ENCODE measurements around the gene GPC6.

GRCh38 chr13:93199856-93200255 lies 26.8 kb upstream of the GPC6 start:
- TF ChIP-seq, protein P1, sequence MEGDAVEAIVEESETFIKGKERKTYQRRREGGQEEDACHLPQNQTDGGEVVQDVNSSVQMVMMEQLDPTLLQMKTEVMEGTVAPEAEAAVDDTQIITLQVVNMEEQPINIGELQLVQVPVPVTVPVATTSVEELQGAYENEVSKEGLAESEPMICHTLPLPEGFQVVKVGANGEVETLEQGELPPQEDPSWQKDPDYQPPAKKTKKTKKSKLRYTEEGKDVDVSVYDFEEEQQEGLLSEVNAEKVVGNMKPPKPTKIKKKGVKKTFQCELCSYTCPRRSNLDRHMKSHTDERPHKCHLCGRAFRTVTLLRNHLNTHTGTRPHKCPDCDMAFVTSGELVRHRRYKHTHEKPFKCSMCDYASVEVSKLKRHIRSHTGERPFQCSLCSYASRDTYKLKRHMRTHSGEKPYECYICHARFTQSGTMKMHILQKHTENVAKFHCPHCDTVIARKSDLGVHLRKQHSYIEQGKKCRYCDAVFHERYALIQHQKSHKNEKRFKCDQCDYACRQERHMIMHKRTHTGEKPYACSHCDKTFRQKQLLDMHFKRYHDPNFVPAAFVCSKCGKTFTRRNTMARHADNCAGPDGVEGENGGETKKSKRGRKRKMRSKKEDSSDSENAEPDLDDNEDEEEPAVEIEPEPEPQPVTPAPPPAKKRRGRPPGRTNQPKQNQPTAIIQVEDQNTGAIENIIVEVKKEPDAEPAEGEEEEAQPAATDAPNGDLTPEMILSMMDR (IDR thresholded peaks at IDR 0.05; ENCODE audit: poor library complexity), result no peak
- no peak for TF ChIP-seq EZH2phosphoT487 (IDR thresholded peaks at IDR 0.05; ENCODE audit: low read depth, severe bottlenecking, unreplicated experiment)
- no peak for TF ChIP-seq EZH2 (IDR thresholded peaks at IDR 0.05; ENCODE audit: borderline replicate concordance)
